IMR-90 (cell line): ENCODE results near the gene PADI1. TPM values are rescaled to one million over a fixed set of nuclear protein-coding genes. Genes with fewer than 3 reads are reported as not detected.

Source experiments
- ATAC-seq: fragments of 200-7000 bp; cut with Tn5 transposase; 2 replicates; pipeline ENCODE4 v1.9.1; 2020; ENCODE audit warnings: low read depth, mild to moderate bottlenecking, moderate library complexity
- BruUV-seq: library from RNA; stranded (reverse); fragments of 400-500 nt; replicated peaks from 2 replicates; lab custom pipeline; 2021; lab: Mats Ljungman, UMichigan
- CTCF ChIA-PET: fragments of 300-600 bp; formaldehyde crosslinking; extraction: SDS; loops from one replicate; lab custom pipeline; 2021; ENCODE audit warnings: antibody characterized with exemption; lab: Yijun Ruan, JAX
- POLR2A ChIA-PET: fragments of 300-600 bp; sonication (Branson Sonifier 250); formaldehyde crosslinking; loops from one replicate; lab custom pipeline; 2022; ENCODE audit warnings: antibody characterized with exemption; ENCODE audit not compliant: unreplicated experiment; lab: Charles Lee
- DNase-seq: peaks from one replicate; pipeline ENCODE4 v3.0.0; 2013
- H2AFZ ChIP-seq: replicated peaks from 2 replicates; pipeline ENCODE3; 2013; ENCODE audit warnings: low read length, mild to moderate bottlenecking; ENCODE audit not compliant: poor library complexity
- H2AK5ac ChIP-seq: 2 replicates; pipeline ENCODE4 v1.6.1; 2013; ENCODE audit warnings: low read depth, low read length, inconsistent platforms
- H2AK9ac ChIP-seq: replicated peaks from 2 replicates; pipeline ENCODE3; 2013; ENCODE audit warnings: mild to moderate bottlenecking, low read depth, low read length, moderate library complexity; ENCODE audit not compliant: poor library complexity
- H2BK120ac ChIP-seq: 2 replicates; pipeline ENCODE4 v1.6.1; 2013; ENCODE audit warnings: low read depth, low read length, inconsistent platforms
- H2BK15ac ChIP-seq: 3 replicates; pipeline ENCODE4 v1.6.1; 2013; ENCODE audit warnings: low read depth, low read length, inconsistent platforms
- H2BK20ac ChIP-seq: 2 replicates; pipeline ENCODE4 v1.6.1; 2013; ENCODE audit warnings: low read depth, mild to moderate bottlenecking, inconsistent platforms, low read length, moderate library complexity
- H2BK5ac ChIP-seq: 2 replicates; pipeline ENCODE4 v1.6.1; 2013; ENCODE audit warnings: mild to moderate bottlenecking, low read depth, low read length, inconsistent platforms; ENCODE audit not compliant: poor library complexity, severe bottlenecking
- H3K14ac ChIP-seq: replicated peaks from 2 replicates; pipeline ENCODE4 v1.6.1; 2013; ENCODE audit warnings: low read depth, low read length, inconsistent platforms
- H3K18ac ChIP-seq: 2 replicates; pipeline ENCODE4 v1.6.1; 2013; ENCODE audit warnings: low read depth, low read length, control low read depth
- H3K23ac ChIP-seq: 2 replicates; pipeline ENCODE4 v1.6.1; 2013; ENCODE audit warnings: low read depth, low read length, inconsistent platforms
- H3K27ac ChIP-seq: 2 replicates; pipeline ENCODE4 v1.5.1; 2013; ENCODE audit warnings: mild to moderate bottlenecking, control low read depth, low read length; ENCODE audit not compliant: insufficient read depth
- H3K27me3 ChIP-seq: 2 replicates; pipeline ENCODE4 v1.6.1; 2013; ENCODE audit warnings: low read length; ENCODE audit not compliant: control insufficient read depth, insufficient read depth
- H3K36me3 ChIP-seq: 2 replicates; pipeline ENCODE4 v1.6.1; 2013; ENCODE audit warnings: low read length, mixed read lengths; ENCODE audit not compliant: control insufficient read depth, insufficient read depth
- H3K4ac ChIP-seq: 2 replicates; pipeline ENCODE4 v1.6.1; 2013; ENCODE audit warnings: low read depth, low read length, inconsistent platforms
- H3K4me1 ChIP-seq: 2 replicates; pipeline ENCODE4 v1.6.1; 2013; ENCODE audit warnings: low read length, mixed read lengths; ENCODE audit not compliant: control insufficient read depth, insufficient read depth
- H3K4me2 ChIP-seq: 2 replicates; pipeline ENCODE4 v1.6.1; 2013; ENCODE audit warnings: low read depth, mild to moderate bottlenecking, control low read depth, low read length, moderate library complexity
- H3K4me3 ChIP-seq: 2 replicates; pipeline ENCODE4 v1.5.1; 2013; ENCODE audit warnings: low read depth, mild to moderate bottlenecking, control low read depth, low read length, moderate library complexity; ENCODE audit not compliant: insufficient read depth
- H3K56ac ChIP-seq: 2 replicates; pipeline ENCODE4 v1.6.1; 2013; ENCODE audit warnings: low read length, inconsistent platforms; ENCODE audit not compliant: insufficient read depth; ENCODE audit errors: extremely low read depth
- H3K79me1 ChIP-seq, 2 experiments: 2 replicates each; pipeline ENCODE4 v1.6.1; 2013; ENCODE audit warnings: low read length in 2 of 2, inconsistent platforms in 1 of 2, low read depth in 1 of 2
- H3K9ac ChIP-seq: 2 replicates; pipeline ENCODE4 v1.6.1; 2013; ENCODE audit warnings: low read depth, low read length, control low read depth
- H3K9me1 ChIP-seq: 2 replicates; pipeline ENCODE4 v1.6.1; 2013; ENCODE audit warnings: low read length, inconsistent platforms; ENCODE audit not compliant: insufficient read depth
- H3K9me3 ChIP-seq: 2 replicates; pipeline ENCODE4 v1.6.1; 2013; ENCODE audit warnings: low read length; ENCODE audit not compliant: control insufficient read depth, insufficient read depth
- H4K20me1 ChIP-seq: 2 replicates; pipeline ENCODE4 v1.6.1; 2013; ENCODE audit warnings: low read length, inconsistent platforms; ENCODE audit not compliant: insufficient read depth
- H4K5ac ChIP-seq: 2 replicates; pipeline ENCODE4 v1.6.1; 2013; ENCODE audit warnings: mild to moderate bottlenecking, low read depth, low read length, control low read depth
- H4K8ac ChIP-seq, 2 experiments: 2 replicates each; pipeline ENCODE4 v1.6.1; 2013; ENCODE audit warnings: low read depth in 2 of 2, low read length in 2 of 2, control low read depth in 1 of 2, inconsistent platforms in 1 of 2
- H4K91ac ChIP-seq: 2 replicates; pipeline ENCODE4 v1.6.1; 2013; ENCODE audit warnings: low read depth, low read length, inconsistent platforms; ENCODE audit not compliant: insufficient read depth
- BHLHE40 ChIP-seq: fragments of 150-350 bp; IDR thresholded peaks from 2 replicates; pipeline ENCODE4 v1.6.1; 2016; ENCODE audit warnings: mild to moderate bottlenecking, low read depth, low read length
- MAFK ChIP-seq: IDR thresholded peaks from 2 replicates; pipeline ENCODE4 v1.6.1; 2012; ENCODE audit warnings: low read depth, low read length, improper control_type of control experiment
- MAZ ChIP-seq: IDR thresholded peaks from 2 replicates; pipeline ENCODE4 v1.6.1; 2012; ENCODE audit warnings: low read depth, mild to moderate bottlenecking, low read length, improper control_type of control experiment, moderate library complexity, borderline replicate concordance
- MXI1 ChIP-seq: IDR thresholded peaks from 2 replicates; pipeline ENCODE4 v1.6.1; 2012; ENCODE audit warnings: low read depth, mild to moderate bottlenecking, low read length, moderate library complexity, borderline replicate concordance
- NFE2L2 ChIP-seq: fragments of 150-350 bp; IDR thresholded peaks from 2 replicates; pipeline ENCODE4 v1.6.1; 2016; ENCODE audit warnings: low read depth, mild to moderate bottlenecking, low read length
- POLR2A ChIP-seq: IDR thresholded peaks from 2 replicates; pipeline ENCODE4 v1.6.1; 2012; ENCODE audit warnings: mild to moderate bottlenecking, low read depth, low read length
- RFX5 ChIP-seq: IDR thresholded peaks from 2 replicates; pipeline ENCODE4 v1.8.0; 2012; ENCODE audit warnings: low read depth, mild to moderate bottlenecking, low read length, moderate library complexity
- SMC3 ChIP-seq: fragments of 150-350 bp; IDR thresholded peaks from 2 replicates; pipeline ENCODE4 v1.6.1; 2016; ENCODE audit warnings: low read depth, mild to moderate bottlenecking, antibody characterized with exemption, low read length, moderate library complexity
- WGBS, 2 experiments: methylation state at CpG; one replicate each; pipeline versions ENCODE4 v1.1.5 to v1.1.7; 2013; ENCODE audit warnings: missing lambda C conversion rate in 2 of 2; ENCODE audit not compliant: insufficient read length in 1 of 2; ENCODE audit errors: extremely low coverage in 2 of 2; 5-methylcytosine and 5-hydroxymethylcytosine counted together
- dilution Hi-C: fragments of 300-500 bp; cut with HindIII; formaldehyde crosslinking; loops from one replicate; pipeline ENCODE4 v1.14.3; 2018; ENCODE audit warnings: low sequenced_read_pairs; ENCODE audit not compliant: unreplicated experiment
- in situ Hi-C: fragments of 300-500 bp; cut with MboI; formaldehyde crosslinking; loops from 3 replicates; pipeline ENCODE4 v1.14.3; 2019; ENCODE audit warnings: low sequenced_read_pairs, inconsistent platforms, mixed read lengths
- intact Hi-C: fragments of 100-400 bp; cut with micrococcal nuclease; formaldehyde crosslinking; loops from 2 replicates; pipeline ENCODE4 v1.10.0; 2022
- polyA plus RNA-seq, 3 experiments: library from polyadenylated mRNA; depleted of rRNA; stranded (reverse); fragments of >200 nt; gene quantifications; 2 replicates each; pipeline ENCODE4 v1.2.3, GENCODE V29; 2012; ENCODE audit warnings: low replicate concordance in 1 of 3
- total RNA-seq: library from RNA; depleted of rRNA; stranded (reverse); fragments of >200 nt; gene quantifications from 2 replicates; pipeline ENCODE4 v1.2.3, GENCODE V29; 2012
- TF ChIP-seq, protein P1 (sequence below): fragments of 150-350 bp; IDR thresholded peaks from 2 replicates; pipeline ENCODE4 v1.6.1; 2017; ENCODE audit warnings: mild to moderate bottlenecking, antibody characterized with exemption, low read length, low read depth
- TF ChIP-seq, protein P2 (sequence below): conservative IDR thresholded peaks from 2 replicates; pipeline ENCODE4 v1.5.1; 2012; ENCODE audit warnings: mild to moderate bottlenecking, low read depth, low read length, improper control_type of control experiment

PADI1 gene
- total and polyA plus RNA-seq, 2 of the 4 experiments (the other 2 are of a cell fraction): 0.17 TPM; not detected in 1

DNA sequence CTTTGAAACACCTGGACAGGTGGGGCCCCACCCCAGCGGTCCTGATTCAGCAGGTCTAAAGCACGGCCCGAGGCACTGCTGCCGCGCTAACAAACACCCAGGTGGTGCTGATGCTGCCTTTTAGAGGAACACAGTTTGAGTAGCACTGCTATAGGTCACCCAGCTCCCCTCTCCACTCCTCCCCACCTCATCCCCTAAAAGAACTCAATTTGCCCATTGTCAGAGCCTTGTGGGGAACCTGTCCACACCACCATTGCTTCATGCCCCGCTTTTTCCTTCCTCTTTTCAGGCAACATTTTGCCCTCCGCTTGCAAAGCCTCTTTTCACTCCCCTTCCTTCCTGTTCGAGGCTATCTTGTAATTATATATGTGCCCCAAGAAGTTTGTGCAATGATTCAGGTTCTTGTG, 76.8 kb downstream of the PADI1 start:
- no peaks in the 10 kb centered on the region for H3K4me1 ChIP-seq
- ATAC-seq: no peak
- POLR2A ChIA-PET: no interaction called here
- no peak overlapping the region for H2AK5ac ChIP-seq
- H3K27me3 ChIP-seq: peaks cover 59% of the 10 kb centered on the region
- no peaks in the 10 kb centered on the region for H4K20me1 ChIP-seq
- in situ Hi-C loops (no loop called here), dilution Hi-C loops (no loop called here), intact Hi-C loops (no loop called here)
- no peak overlapping the region for H3K56ac ChIP-seq
- H3K9me1 ChIP-seq: no peaks in the 10 kb centered on the region
- BruUV-seq: no TSS peak
- no peak overlapping the region for H2BK20ac ChIP-seq
- H3K4me3 ChIP-seq: no peak overlapping the region
- H4K91ac ChIP-seq: no peak overlapping the region
- H2BK120ac ChIP-seq: no peak overlapping the region
- H2AK9ac ChIP-seq: no peak overlapping the region
- H3K27ac ChIP-seq: no peak overlapping the region
- no peaks in the 10 kb centered on the region for H3K79me1 ChIP-seq
- no peak overlapping the region for H4K5ac ChIP-seq
- no peak overlapping the region for H2BK15ac ChIP-seq
- CTCF ChIA-PET: no interaction called here
- H3K9ac ChIP-seq: no peak overlapping the region
- H3K23ac ChIP-seq: no peak overlapping the region
- no CpG with 5 or more reads among the region's 8 CpGs for WGBS, 2 experiments
- DNase-seq: no peak
- TF ChIP-seq NFE2L2: no peak
- no peak for TF ChIP-seq POLR2A
- TF ChIP-seq, protein P1, sequence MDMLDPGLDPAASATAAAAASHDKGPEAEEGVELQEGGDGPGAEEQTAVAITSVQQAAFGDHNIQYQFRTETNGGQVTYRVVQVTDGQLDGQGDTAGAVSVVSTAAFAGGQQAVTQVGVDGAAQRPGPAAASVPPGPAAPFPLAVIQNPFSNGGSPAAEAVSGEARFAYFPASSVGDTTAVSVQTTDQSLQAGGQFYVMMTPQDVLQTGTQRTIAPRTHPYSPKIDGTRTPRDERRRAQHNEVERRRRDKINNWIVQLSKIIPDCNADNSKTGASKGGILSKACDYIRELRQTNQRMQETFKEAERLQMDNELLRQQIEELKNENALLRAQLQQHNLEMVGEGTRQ: no peak
- no peak for TF ChIP-seq SMC3
- TF ChIP-seq BHLHE40: no peak
- no peak for TF ChIP-seq MXI1
- no peak for TF ChIP-seq MAZ
- TF ChIP-seq, protein P2, sequence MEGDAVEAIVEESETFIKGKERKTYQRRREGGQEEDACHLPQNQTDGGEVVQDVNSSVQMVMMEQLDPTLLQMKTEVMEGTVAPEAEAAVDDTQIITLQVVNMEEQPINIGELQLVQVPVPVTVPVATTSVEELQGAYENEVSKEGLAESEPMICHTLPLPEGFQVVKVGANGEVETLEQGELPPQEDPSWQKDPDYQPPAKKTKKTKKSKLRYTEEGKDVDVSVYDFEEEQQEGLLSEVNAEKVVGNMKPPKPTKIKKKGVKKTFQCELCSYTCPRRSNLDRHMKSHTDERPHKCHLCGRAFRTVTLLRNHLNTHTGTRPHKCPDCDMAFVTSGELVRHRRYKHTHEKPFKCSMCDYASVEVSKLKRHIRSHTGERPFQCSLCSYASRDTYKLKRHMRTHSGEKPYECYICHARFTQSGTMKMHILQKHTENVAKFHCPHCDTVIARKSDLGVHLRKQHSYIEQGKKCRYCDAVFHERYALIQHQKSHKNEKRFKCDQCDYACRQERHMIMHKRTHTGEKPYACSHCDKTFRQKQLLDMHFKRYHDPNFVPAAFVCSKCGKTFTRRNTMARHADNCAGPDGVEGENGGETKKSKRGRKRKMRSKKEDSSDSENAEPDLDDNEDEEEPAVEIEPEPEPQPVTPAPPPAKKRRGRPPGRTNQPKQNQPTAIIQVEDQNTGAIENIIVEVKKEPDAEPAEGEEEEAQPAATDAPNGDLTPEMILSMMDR: no peak
- no peak for TF ChIP-seq MAFK
- TF ChIP-seq RFX5: no peak
- H3K18ac ChIP-seq: no peak overlapping the region
- no peak overlapping the region for H3K4me2 ChIP-seq
- no peak overlapping the region for H4K8ac ChIP-seq
- H3K9me3 ChIP-seq: no peaks in the 10 kb centered on the region; the same call in 1 of the 2 replicates
- H2AFZ ChIP-seq: no peak overlapping the region
- no peak overlapping the region for H3K4ac ChIP-seq
- no peak overlapping the region for H3K14ac ChIP-seq
- no peak overlapping the region for H2BK5ac ChIP-seq
- no peaks in the 10 kb centered on the region for H3K36me3 ChIP-seq
